OCI-LY7 (cell line): Measurements from ENCODE around the gene RASA4B.
"Not testable (repeated sequence)": the region's sequence is repeated elsewhere in the genome, so short reads cannot be mapped to it uniquely, and the experiment has no call there.

Source experiments
- EZH2phosphoT487 ChIP-seq: fragments of 200-600 bp; sonication (generic); IDR thresholded peaks from 2 replicates; pipeline ENCODE4 v1.6.1; 2018; ENCODE audit warnings: low read depth, borderline replicate concordance, mild to moderate bottlenecking, mixed run types, antibody characterized with exemption, low read length, moderate library complexity, mixed read lengths
- TF ChIP-seq, protein P1 (sequence below): fragments of 200-600 bp; sonication (generic); conservative IDR thresholded peaks from 2 replicates; pipeline ENCODE4 v1.5.1; 2014; ENCODE audit warnings: mild to moderate bottlenecking, antibody characterized with exemption, low read length, moderate library complexity, mixed read lengths

DNA sequence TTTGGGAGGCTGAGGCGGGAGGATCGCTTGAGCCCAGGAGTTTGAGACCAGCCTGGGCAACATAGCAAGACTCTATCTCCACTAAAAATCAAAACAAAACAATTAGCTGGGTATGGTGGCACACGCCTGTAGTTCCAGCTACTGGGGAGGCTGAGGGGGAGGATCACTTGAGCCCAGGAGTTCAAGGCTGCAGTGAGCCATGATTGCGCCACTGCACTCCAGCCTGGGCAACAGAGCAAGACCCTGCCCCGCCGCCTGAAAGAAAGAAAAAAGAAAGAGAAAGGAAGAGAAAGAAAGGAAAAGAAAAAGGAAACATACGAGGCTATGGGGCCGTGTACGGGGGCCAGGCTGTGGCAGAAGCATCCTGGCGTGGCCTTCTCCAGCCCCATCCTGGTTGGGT lies 62.6 kb downstream of the RASA4B start:
- TF ChIP-seq, protein P1, sequence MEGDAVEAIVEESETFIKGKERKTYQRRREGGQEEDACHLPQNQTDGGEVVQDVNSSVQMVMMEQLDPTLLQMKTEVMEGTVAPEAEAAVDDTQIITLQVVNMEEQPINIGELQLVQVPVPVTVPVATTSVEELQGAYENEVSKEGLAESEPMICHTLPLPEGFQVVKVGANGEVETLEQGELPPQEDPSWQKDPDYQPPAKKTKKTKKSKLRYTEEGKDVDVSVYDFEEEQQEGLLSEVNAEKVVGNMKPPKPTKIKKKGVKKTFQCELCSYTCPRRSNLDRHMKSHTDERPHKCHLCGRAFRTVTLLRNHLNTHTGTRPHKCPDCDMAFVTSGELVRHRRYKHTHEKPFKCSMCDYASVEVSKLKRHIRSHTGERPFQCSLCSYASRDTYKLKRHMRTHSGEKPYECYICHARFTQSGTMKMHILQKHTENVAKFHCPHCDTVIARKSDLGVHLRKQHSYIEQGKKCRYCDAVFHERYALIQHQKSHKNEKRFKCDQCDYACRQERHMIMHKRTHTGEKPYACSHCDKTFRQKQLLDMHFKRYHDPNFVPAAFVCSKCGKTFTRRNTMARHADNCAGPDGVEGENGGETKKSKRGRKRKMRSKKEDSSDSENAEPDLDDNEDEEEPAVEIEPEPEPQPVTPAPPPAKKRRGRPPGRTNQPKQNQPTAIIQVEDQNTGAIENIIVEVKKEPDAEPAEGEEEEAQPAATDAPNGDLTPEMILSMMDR: not testable (repeated sequence)
- not testable (repeated sequence) for TF ChIP-seq EZH2phosphoT487
